Amygdala (tissue), 56 donors: ENCODE data around the gene ADAM15.

Source experiments
- DNase-seq, 56 donors: peaks; one replicate each; lab custom pipeline; 2025; lab: John Stamatoyannopoulos, UW

ADAM15 gene, protein sequence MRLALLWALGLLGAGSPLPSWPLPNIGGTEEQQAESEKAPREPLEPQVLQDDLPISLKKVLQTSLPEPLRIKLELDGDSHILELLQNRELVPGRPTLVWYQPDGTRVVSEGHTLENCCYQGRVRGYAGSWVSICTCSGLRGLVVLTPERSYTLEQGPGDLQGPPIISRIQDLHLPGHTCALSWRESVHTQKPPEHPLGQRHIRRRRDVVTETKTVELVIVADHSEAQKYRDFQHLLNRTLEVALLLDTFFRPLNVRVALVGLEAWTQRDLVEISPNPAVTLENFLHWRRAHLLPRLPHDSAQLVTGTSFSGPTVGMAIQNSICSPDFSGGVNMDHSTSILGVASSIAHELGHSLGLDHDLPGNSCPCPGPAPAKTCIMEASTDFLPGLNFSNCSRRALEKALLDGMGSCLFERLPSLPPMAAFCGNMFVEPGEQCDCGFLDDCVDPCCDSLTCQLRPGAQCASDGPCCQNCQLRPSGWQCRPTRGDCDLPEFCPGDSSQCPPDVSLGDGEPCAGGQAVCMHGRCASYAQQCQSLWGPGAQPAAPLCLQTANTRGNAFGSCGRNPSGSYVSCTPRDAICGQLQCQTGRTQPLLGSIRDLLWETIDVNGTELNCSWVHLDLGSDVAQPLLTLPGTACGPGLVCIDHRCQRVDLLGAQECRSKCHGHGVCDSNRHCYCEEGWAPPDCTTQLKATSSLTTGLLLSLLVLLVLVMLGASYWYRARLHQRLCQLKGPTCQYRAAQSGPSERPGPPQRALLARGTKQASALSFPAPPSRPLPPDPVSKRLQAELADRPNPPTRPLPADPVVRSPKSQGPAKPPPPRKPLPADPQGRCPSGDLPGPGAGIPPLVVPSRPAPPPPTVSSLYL

DNA sequence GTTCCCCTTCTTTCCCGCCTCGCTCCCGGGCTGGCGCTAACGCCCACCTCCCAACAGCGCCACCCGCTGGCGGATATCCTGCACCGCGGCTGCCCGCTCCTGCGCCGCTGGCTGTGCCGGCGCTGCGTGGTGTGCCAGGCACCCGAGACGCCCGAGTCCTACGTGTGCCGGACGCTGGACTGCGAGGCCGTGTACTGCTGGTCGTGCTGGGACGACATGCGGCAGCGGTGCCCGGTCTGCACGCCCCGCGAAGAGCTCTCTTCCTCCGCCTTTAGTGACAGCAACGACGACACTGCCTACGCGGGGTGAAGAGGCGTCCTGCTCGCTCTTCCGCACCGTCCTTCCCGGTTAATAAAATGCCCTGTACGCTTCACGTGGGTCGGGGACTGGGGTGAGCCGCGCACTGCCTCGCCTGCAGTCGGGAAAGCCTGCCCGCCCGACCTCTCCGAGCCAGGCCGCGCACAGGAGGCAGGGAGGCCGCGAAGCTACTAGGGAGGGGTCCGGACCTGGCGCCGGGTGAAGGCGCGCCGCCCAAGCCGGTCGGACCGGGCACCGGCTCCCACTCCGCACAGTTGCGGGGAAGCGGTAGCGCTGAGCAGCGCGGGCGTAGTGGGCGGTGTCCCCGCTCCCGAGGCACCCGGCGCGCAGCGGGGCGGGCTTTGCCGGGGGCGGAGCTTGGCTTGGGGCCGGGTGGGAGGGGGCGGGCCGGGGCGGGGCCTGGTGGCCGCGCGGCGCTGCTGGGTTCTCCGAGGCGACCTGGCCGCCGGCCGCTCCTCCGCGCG, at the start of gene ADAM15:
TSS of gene ADAM15 (plus strand) at position 757 of the 782 bp plus-strand sequence. CDS start 71 bp downstream, outside the sequence.
- DNase-seq = peak in 52 of 56 donors; percentile 10 to 84 (median 66)

- no peak for DNase-seq
These were observed 49.8 kb upstream of the ADAM15 start for GRCh38 chr1:155001425-155001674.

DNA sequence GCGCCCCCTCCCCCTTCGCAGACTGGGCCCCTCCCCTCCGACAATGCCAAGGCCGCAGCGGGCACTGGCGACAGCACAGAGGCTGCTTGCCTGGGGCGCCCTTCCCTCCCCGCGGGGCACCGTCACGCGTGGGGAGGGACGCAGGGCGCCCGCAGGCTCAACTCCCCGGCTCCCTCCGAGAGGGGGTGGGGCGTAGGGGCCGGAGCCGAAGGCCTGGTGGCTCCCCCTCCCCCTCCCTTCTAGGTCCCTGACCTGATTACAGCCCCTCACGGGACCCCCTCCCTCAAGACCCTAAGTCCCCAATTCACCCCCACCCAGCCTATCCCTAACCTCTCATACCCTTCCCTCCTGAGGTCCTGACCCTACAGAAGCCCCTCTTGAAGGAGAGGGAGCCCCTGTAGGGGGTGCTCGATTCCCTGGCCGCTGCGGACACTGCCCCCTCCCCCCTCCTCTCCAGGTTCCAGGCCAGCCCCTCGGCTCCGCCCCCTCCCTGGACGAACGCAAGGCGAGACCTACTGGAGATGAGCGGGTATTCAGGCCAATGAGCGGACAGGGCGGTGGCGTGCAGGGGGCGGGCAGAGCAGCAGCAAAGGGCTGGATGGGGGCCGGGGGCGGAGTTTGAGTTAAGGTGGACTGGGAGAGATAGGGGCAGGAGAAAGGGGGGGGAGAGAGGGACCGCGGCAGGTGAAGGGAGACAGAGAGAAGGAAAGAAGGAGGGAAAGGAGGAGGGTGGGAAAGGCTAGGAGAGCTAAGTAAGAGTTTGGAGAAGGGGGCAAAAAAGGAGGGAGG, 49.2 kb upstream of the ADAM15 start:
- DNase-seq = peak; percentile 82 to 100 (median 99)

- DNase-seq = peak in 27 of 56 donors; percentile 37 to 84 (median 66)
These were observed 48.5 kb upstream of the ADAM15 start, which contains the start of gene ZBTB7B for GRCh38 chr1:155002464-155003226. ZBTB7B (plus strand) TSS chr1:155002802; CDS start chr1:155014661, 11,859 bp downstream.

- peak in 20 of 56 donors; percentile 23 to 67 (median 50) for DNase-seq
These were observed 47.8 kb upstream of the ADAM15 start for GRCh38 chr1:155003227-155003765.

GRCh38 chr1:155003766-155004351, 47.3 kb upstream of the ADAM15 start:
- DNase-seq = peak in 37 of 56 donors; percentile 19 to 81 (median 60)

GRCh38 chr1:155004352-155005075, 46.6 kb upstream of the ADAM15 start:
- DNase-seq = peak in 13 of 56 donors; percentile 33 to 70 (median 45)

DNA sequence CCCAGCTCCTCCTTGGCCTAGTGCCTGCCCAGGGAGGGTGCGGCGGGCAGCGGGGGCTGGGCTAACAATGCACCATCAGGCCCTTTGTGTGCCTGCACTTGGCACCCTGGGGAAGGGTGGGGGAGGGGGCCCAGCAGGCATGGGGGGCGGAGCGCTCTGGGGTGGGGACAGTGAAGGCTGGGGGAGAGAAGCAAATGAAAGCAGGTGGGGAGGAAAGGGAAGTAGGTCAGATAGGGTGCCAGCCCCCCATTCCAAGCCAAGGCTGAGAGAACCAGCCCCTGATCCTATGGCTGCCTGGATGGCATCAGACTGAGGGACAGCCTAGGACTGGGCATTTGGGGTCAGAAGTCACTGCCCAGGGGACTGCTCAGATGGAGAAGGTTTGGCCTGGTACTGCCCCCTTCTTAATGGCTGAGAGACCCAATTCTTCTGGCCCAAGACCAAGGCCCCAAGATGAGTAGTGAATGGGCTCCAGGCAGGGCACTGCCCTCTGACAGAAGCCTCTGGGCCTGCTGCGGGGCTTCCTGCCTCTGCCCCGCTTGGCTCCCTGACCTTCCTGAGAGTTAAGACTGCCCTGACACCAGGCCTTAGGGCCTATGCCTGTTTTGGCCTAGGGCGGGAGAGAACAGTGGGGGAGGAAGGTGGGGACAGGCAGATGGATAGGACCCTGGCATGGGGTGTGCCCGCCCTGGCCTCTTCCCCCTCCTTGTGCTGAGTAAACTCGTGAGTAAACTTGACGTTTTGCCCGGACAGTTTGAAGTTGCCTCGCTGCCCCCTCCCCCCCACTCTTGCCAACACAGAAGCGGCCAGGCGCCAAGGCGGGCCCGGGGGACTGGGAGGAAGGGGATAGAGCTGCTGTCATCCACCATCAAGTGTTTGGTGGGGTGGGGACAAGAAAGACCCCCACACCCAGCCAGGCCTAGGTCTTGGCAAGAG, 45.8 kb upstream of the ADAM15 start:
- peak in 51 of 56 donors; percentile 29 to 85 (median 66) for DNase-seq

DNA sequence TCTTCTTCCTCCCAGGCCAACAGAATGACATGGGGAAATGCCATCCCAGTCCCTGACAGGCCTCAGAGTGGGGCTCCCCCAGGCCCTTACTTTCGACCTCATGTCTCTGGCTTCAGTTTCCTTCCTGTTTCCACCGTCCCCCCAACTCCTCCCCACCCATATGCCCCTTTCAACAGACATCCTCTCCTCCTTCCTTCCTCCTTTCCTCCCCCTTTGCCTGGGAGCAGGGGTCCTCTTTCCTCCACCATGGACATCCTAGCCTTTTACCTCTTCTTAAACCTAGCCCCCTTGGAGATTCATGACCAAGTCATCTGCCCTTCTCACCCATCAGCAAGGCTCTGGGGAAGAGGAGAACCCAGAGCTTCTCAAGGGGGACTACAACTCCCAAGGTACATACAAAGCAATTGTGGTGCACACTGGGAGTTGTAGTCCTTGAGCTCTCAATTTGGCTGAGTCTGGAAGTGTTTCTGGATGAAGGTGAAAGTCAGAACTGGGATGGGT, 44.5 kb upstream of the ADAM15 start:
- DNase-seq = peak in 16 of 56 donors; percentile 9 to 56 (median 30)

- peak in 40 of 56 donors; percentile 12 to 79 (median 48) for DNase-seq
These were observed 43.8 kb upstream of the ADAM15 start for GRCh38 chr1:155007251-155007828.

GRCh38 chr1:155008015-155008941, 42.8 kb upstream of the ADAM15 start:
- DNase-seq = peak in 4 of 56 donors; percentile 12 to 62 (median 39)

- no peak for DNase-seq
These were observed 41.9 kb upstream of the ADAM15 start for GRCh38 chr1:155009221-155009711.

DNA sequence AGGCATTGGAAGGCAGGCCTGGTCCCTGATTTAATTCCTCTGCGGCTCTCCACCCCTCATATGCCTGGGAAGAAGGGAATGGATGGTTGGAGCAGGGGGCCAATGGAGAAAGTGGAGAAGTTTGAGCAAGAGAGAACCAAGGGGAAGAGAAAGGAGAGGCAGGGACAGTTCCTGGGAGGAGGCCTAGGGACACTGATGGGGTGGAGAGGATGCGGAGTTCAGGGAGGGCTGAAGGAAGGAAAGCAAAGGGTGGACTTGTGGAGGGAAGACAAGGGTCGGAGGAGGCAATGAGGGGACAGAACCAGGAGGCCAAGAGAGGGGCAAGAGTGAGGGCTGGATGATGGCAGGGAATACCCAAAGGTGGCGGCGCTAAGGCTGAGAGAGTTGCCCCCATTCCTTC, 41.4 kb upstream of the ADAM15 start:
- no peak for DNase-seq

GRCh38 chr1:155010211-155010918, 40.8 kb upstream of the ADAM15 start:
- DNase-seq = peak in 1 of 56 donors; percentile 8
